HG03097 (cell line): ENCODE results near the gene CCIN.
"Not testable (repeated sequence)": the region's sequence is repeated elsewhere in the genome, so short reads cannot be mapped to it uniquely, and the experiment has no call there.

Experiments
- ATAC-seq: cut with Tn5 transposase; IDR thresholded peaks from one replicate; pipeline ENCODE4 v1.9.1; 2021; ENCODE audit not compliant: unreplicated experiment, low FRiP score

CCIN gene

GRCh38 chr9:36158122-36158521, 11.1 kb upstream of the CCIN start:
- no peak for ATAC-seq

GRCh38 chr9:36158917-36159316, 10.3 kb upstream of the CCIN start:
- ATAC-seq = no peak

DNA sequence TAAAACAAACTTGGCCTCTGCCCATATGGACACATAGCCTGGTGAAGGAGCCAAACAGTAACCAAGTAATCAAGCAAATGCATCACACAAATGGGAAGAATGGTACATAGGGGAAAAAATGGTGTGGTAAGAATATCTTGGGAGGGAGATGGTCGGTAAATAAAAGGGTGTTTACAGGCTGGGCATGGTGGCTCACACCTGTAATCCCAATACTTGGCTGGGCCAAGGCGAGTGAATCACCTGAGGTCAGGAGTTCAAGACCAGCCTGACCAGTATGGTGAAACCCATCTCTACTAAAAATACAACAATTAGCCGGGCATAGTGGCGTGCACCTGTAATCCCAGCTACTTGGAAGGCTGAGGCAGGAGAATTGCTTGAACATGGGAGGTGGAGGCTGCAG, 9.7 kb upstream of the CCIN start:
- ATAC-seq = not testable (repeated sequence)

DNA sequence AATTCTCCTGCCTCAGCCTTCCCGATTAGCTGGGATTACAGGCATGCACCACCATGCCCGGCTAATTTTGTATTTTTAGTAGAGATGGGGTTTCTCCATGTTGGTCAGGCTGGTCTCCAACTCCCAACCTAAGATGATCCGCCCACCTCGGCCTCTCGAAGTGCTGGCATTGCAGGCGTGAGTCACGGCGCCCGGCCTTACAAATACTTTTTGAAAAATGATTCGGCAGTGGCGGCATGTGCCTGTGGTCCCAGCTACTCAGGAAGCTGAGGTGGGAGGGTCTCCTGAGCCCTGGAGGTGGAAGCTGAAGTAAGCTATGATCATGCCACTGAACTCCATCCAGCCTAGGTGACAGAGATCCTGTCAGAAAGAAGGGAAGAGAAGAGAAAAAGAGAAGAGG, 9.1 kb upstream of the CCIN start:
- ATAC-seq = not testable (repeated sequence)

DNA sequence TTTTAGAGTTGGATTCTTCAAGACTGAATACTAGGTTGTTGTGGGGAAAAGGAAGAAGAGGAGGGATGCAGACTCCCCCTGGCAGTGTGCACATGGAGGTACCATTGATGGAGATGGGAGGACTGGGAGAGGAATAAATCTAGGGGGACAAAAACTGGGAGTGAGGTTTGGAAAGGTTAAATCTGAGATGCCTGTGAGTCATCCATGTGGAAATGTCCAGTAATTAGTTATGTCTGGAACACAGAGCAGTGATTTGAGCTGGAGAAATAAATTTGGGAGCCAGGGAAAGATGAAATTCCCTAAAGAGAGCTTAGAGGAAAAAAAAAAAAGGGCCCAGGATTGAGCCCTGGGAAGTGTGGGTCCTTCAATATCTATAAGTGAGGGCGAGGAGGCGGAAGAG, 8.0 kb upstream of the CCIN start:
- no peak for ATAC-seq

GRCh38 chr9:36162211-36162738, 6.9 kb upstream of the CCIN start:
- ATAC-seq = no peak

DNA sequence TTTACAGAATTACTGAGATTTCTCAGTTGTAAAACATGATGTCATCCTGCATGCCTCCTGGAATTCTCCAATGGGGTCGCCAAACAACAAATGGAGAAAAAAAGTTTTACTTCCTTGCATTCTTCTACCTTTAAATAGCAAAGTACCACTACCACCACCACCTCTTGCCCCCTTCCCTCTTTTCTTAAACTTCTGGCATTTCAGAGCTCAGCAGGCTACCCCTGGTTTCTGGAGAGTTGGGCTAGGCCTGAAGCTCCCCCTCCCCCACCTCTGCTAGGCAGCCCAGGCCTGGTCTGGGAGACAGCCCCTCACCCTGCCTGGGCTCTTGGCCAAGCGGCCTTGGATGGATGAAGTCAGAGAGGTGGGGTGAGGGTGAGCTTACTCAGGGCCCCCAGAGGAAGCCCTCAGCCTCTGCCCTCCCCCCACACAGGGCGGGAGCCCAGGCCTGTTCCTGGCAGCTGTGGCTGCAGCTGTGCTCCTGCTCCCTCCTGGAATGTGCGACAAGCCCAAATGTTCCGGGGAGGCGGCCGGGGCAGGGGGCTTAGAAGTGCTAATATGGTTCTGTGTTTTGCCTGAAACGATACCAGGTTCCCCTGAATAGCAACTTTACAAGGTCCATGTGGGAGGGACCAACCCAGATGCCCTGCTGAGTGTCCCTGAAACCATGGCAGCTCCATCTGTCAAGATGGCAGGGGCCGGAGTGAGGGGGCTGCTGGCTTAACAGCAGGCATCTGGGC, 6.0 kb upstream of the CCIN start:
- ATAC-seq = no peak

- ATAC-seq = no peak
These were observed 5.4 kb upstream of the CCIN start for GRCh38 chr9:36163786-36164170.

- no peak for ATAC-seq
These were observed 4.8 kb upstream of the CCIN start for GRCh38 chr9:36164372-36164771.

- no peak for ATAC-seq
These were observed 4.2 kb upstream of the CCIN start for GRCh38 chr9:36164989-36165388.

DNA sequence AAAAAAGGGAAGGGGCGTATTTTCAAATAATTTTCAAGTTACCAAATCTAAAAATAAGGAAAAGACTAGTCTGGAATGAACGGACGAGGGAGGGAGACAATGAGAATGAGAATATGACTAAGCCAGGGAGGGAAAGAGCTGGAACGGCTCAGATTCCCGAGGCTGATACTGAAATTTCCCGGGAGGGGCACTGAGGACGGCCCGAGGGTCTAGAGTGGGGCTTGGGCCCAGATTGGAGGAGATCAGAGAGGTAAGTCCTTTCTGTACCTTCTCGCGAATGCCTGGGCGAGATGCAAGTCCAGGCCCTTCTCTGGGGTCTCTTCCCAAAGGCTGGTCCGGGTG, 3.4 kb upstream of the CCIN start:
- ATAC-seq = no peak

GRCh38 chr9:36166168-36166927, 2.8 kb upstream of the CCIN start:
- peak; percentile 58 for ATAC-seq

- no peak for ATAC-seq
These were observed 520 bp downstream of the CCIN start for GRCh38 chr9:36169708-36170107.

DNA sequence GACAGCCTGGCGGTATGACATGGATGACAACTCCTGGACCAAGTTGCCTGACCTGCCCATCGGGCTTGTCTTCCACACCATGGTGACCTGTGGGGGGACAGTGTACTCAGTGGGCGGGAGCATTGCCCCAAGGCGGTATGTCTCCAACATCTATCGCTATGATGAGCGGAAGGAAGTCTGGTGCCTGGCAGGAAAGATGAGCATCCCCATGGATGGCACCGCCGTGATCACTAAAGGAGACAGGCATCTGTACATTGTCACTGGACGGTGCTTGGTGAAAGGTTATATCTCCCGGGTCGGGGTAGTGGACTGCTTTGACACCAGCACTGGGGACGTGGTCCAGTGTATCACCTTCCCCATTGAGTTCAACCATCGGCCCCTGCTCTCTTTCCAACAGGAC, 1.3 kb downstream of the CCIN start:
- no peak for ATAC-seq

DNA sequence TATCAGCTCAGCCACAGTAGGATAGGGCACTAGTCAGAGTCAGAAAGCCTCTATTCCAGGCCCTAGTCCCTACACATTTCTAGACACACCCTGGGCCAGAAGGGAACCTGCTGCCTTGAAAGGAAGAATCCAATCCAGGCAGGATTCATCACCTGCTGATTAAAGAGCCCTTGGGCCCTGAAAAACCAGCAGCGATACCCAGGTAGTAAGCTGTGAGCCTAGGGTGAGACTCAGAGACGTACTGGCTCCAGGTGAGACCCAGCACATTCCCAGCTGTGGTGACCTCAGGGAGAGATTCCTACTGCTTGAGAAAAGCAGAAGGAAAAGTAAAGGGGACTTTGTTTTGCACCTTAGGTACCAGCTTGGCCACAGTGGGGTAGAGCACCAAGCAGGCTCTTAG, 4.7 kb downstream of the CCIN start:
- no peak for ATAC-seq

- no peak for ATAC-seq
These were observed 5.1 kb downstream of the CCIN start for GRCh38 chr9:36174271-36174670.

GRCh38 chr9:36174731-36175130, 5.5 kb downstream of the CCIN start:
- ATAC-seq = no peak

GRCh38 chr9:36175209-36175608, 6.0 kb downstream of the CCIN start:
- ATAC-seq = not testable (repeated sequence)

GRCh38 chr9:36176496-36176895, 7.3 kb downstream of the CCIN start:
- ATAC-seq = not testable (repeated sequence)

DNA sequence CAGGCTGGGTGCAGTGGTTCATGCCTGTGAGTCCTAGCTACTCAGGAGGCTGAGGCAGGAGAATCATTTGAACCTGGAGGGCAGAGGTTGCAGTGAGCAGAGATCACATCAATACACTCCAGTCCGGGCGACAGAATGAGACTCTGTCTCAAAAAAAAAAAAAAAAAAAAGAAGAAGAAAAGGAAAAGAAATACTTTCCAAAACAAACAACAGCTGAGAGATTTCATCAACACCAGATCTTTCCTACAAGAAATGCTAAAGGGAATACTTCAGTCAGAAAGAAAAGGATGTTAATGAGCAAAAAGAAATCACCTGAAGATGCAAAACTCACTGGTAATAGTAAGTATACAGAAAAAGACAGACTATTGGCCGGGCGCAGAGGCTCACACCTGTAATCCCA, 8.4 kb downstream of the CCIN start:
- ATAC-seq = no peak

DNA sequence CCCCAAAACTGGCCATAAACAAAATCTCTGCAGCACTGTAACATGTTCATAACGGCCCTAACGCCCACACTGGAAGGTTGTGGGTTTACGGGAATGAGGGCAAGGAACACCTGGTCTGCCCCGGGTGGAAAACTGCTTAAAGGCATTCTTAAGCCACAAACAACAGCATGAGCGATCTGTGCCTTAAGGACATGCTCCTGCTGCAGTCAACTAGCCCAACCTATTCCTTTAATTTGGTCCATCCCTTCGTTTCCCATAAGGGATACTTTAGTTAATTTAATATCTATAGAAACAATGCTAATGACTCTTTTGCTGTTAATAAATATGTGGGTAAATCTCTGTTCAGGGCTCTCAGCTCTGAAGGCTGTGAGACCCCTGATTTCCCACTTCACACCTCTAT, 11.1 kb downstream of the CCIN start:
- not testable (repeated sequence) for ATAC-seq

DNA sequence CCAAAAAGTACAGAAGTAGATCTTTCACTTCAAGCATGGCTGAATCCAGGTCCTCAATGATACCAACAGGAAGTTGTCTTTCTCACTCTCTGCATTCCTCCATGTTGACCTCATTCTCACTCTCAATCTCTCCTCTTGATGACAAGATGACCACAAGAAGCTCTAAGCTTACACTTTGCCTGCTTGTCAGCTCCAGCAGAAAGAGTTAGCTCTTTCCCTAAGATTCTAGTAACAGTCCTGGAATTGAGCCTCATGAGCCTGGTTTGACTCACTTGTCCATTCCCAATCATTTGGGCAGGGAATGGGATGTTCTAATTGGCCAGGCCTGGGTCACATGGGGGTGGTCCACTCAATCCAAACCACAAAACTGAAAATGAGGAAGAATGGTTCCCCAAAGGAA, 18.2 kb downstream of the CCIN start:
- ATAC-seq = no peak
